Stimulated activated CD8-positive, alpha-beta memory T cell treated with anti-CD3 and anti-CD28 coated beads, Interleukin-4, amount 100 ng/mL, for 24 hours (primary cell): ENCODE results near the gene MSI2.

ENCODE experiments used
- DNase-seq: peaks from one replicate; pipeline ENCODE4 v3.0.0-alpha.2; 2020; ENCODE audit warnings: low read depth

MSI2 gene

GRCh38 chr17:57441270-57441600 is 184.9 kb downstream of the MSI2 start:
- no peak for DNase-seq

GRCh38 chr17:57442401-57442823 is 186.1 kb downstream of the MSI2 start:
- no peak for DNase-seq

- DNase-seq, result peak; percentile 40
These were observed 186.7 kb downstream of the MSI2 start for GRCh38 chr17:57442914-57443571.

GRCh38 chr17:57443781-57444180 is 187.5 kb downstream of the MSI2 start:
- DNase-seq, result no peak

- DNase-seq, result no peak
These were observed 188.5 kb downstream of the MSI2 start for GRCh38 chr17:57444682-57445450.

- no peak for DNase-seq
These were observed 189.6 kb downstream of the MSI2 start for GRCh38 chr17:57445772-57446472.

GRCh38 chr17:57447357-57447989 is 191.2 kb downstream of the MSI2 start:
- no peak for DNase-seq

GRCh38 chr17:57447990-57448758 is 191.9 kb downstream of the MSI2 start:
- no peak for DNase-seq

- no peak for DNase-seq
These were observed 192.5 kb downstream of the MSI2 start for GRCh38 chr17:57448759-57449283.

- no peak for DNase-seq
These were observed 194.9 kb downstream of the MSI2 start for GRCh38 chr17:57451191-57451590.

GRCh38 chr17:57451643-57452042 is 195.3 kb downstream of the MSI2 start:
- no peak for DNase-seq

GRCh38 chr17:57453841-57454425 is 197.6 kb downstream of the MSI2 start:
- DNase-seq, result no peak

GRCh38 chr17:57454729-57455062 is 198.4 kb downstream of the MSI2 start:
- no peak for DNase-seq

GRCh38 chr17:57455063-57455914 is 199.0 kb downstream of the MSI2 start:
- DNase-seq, result peak; percentile 41

- no peak for DNase-seq
These were observed 200.3 kb downstream of the MSI2 start for GRCh38 chr17:57456622-57457021.

GRCh38 chr17:57457188-57457587 is 200.9 kb downstream of the MSI2 start:
- no peak for DNase-seq

- no peak for DNase-seq
These were observed 202.5 kb downstream of the MSI2 start for GRCh38 chr17:57458718-57459285.

- DNase-seq, result no peak
These were observed 203.1 kb downstream of the MSI2 start for GRCh38 chr17:57459286-57459915.

- DNase-seq, result no peak
These were observed 204.8 kb downstream of the MSI2 start for GRCh38 chr17:57461082-57461481.
